Osteoblast (primary cell): ENCODE measurements around the gene WDSUB1. TPM values are rescaled to one million over a fixed set of nuclear protein-coding genes. Genes with fewer than 3 reads are reported as not detected.

Experiments used
- DNase-seq: peaks from one replicate; pipeline ENCODE4 v3.0.0; 2011; ENCODE audit warnings: low spot score, mixed read lengths; ENCODE audit not compliant: insufficient read length; ENCODE audit errors: missing footprints
- H2AFZ ChIP-seq: 2 replicates; pipeline ENCODE4 v1.6.0; 2011; ENCODE audit warnings: mild to moderate bottlenecking, low read length
- H3K27ac ChIP-seq: 2 replicates; pipeline ENCODE4 v1.5.1; 2011; ENCODE audit warnings: mild to moderate bottlenecking, low read depth, low read length, moderate library complexity
- H3K27me3 ChIP-seq: 2 replicates; pipeline ENCODE4 v1.6.0; 2012; ENCODE audit warnings: mild to moderate bottlenecking, control low read depth, inconsistent platforms, low read length, moderate library complexity; ENCODE audit not compliant: insufficient read depth
- H3K36me3 ChIP-seq: 2 replicates; pipeline ENCODE4 v1.5.1; 2011; ENCODE audit warnings: mild to moderate bottlenecking, low read length, control low read depth, moderate library complexity; ENCODE audit not compliant: insufficient read depth
- H3K4me1 ChIP-seq: 2 replicates; pipeline ENCODE4 v1.5.1; 2011; ENCODE audit warnings: mild to moderate bottlenecking, low read length, control low read depth, moderate library complexity; ENCODE audit not compliant: insufficient read depth
- H3K4me2 ChIP-seq: 2 replicates; pipeline ENCODE4 v1.6.0; 2011; ENCODE audit warnings: mild to moderate bottlenecking, low read length; ENCODE audit not compliant: insufficient read depth
- H3K4me3 ChIP-seq: fragments of 200-600 bp; sonication (generic); 3 replicates; pipeline ENCODE4 v1.5.1; 2012; ENCODE audit warnings: mild to moderate bottlenecking, low read length, inconsistent platforms; ENCODE audit not compliant: insufficient read depth
- H3K79me2 ChIP-seq: 2 replicates; pipeline ENCODE4 v1.6.0; 2012; ENCODE audit warnings: mild to moderate bottlenecking, low read length, control low read depth, inconsistent platforms; ENCODE audit not compliant: insufficient read depth
- H3K9me3 ChIP-seq: 2 replicates; pipeline ENCODE4 v1.5.1; 2011; ENCODE audit warnings: low read depth, low read length, control low read depth
- H4K20me1 ChIP-seq: 2 replicates; pipeline ENCODE4 v1.6.0; 2012; ENCODE audit warnings: mild to moderate bottlenecking, low read length, control low read depth; ENCODE audit not compliant: insufficient read depth
- CTCF ChIP-seq: IDR thresholded peaks from 2 replicates; pipeline ENCODE4 v1.5.1; 2011; ENCODE audit warnings: mild to moderate bottlenecking, low read depth, low read length, moderate library complexity; ENCODE audit errors: extremely low read depth
- total RNA-seq: library from RNA; depleted of rRNA; stranded (reverse); fragments of >200 nt; gene quantifications from 2 replicates; pipeline ENCODE4 v1.2.3, GENCODE V29; 2012

Gene WDSUB1
- total RNA-seq, 1 donor = 13.8 TPM

- Histone ChIP-seq H3K4me1 (peaks cover 4% of the 10 kb centered on the region), H3K36me3 (no peaks in the 10 kb centered on the region), H4K20me1 (no peaks in the 10 kb centered on the region), H3K9me3 (no peaks in the 10 kb centered on the region), H3K27ac (no peak overlapping the region), H2AFZ (no peak overlapping the region), H3K79me2 (peaks cover under 1% of the 10 kb centered on the region), H3K4me2 (no peak overlapping the region), H3K27me3 (no peaks in the 10 kb centered on the region), H3K4me3 (no peak overlapping the region)
- TF ChIP-seq CTCF = no peak
- no peak for DNase-seq
Observed at GRCh38 chr2:159267921-159268320, 18.6 kb downstream of the WDSUB1 start.

DNA sequence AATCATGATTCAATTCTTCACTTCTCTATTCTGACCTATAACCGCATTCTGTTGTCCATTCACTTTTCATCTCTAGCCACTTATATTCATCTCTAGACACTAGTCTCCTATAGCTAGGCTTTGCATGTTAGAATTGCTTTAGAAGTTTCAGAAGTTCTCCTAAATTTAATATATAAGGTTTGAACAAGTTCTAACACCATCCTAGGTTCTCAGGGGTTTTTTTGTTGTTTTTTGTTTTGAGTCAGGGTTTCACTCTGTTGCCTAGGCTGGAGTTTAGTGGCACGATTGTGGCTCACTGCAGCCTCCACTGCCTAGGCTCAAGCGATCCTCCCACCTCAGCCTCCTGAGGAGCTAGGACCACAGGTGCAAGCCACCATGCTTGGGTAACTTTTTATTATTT lies 19.9 kb downstream of the WDSUB1 start:
- H3K4me3 ChIP-seq = no peak overlapping the region
- H3K36me3 ChIP-seq = no peaks in the 10 kb centered on the region
- no peaks in the 10 kb centered on the region for H4K20me1 ChIP-seq
- TF ChIP-seq CTCF = no peak
- no peaks in the 10 kb centered on the region for H3K27me3 ChIP-seq
- H3K79me2 ChIP-seq = peaks cover 3% of the 10 kb centered on the region
- H3K9me3 ChIP-seq = no peaks in the 10 kb centered on the region
- no peak overlapping the region for H2AFZ ChIP-seq
- no peak overlapping the region for H3K4me2 ChIP-seq
- no peak for DNase-seq
- peaks cover 4% of the 10 kb centered on the region for H3K4me1 ChIP-seq
- no peak overlapping the region for H3K27ac ChIP-seq

DNA sequence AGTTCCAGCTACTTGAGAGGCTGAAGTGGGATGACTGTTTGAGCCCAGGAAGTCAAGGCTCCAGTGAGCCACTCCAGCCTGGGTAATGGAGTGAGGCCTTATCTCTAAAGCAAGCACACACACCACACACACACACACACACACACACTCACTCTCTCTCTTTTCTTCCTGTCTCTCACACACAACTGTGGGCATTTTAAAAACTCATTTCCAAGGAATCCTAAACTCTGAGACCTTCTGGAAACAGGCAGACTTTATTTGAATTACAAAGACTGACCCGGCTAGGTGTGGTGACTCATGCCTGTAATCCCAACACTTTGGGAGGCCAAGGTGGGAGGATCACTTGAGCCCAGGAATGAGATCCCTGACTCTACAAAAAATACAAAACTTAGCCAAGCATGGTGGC lies 21.3 kb downstream of the WDSUB1 start:
- TF ChIP-seq CTCF = no peak
- no peaks in the 10 kb centered on the region for H3K36me3 ChIP-seq
- no peaks in the 10 kb centered on the region for H3K27me3 ChIP-seq
- no peak for DNase-seq
- H2AFZ ChIP-seq = no peak overlapping the region
- H4K20me1 ChIP-seq = no peaks in the 10 kb centered on the region
- peaks cover 4% of the 10 kb centered on the region for H3K4me1 ChIP-seq
- H3K79me2 ChIP-seq = peaks cover 3% of the 10 kb centered on the region
- H3K4me2 ChIP-seq = no peak overlapping the region
- no peak overlapping the region for H3K27ac ChIP-seq
- no peaks in the 10 kb centered on the region for H3K9me3 ChIP-seq
- no peak overlapping the region for H3K4me3 ChIP-seq

DNA sequence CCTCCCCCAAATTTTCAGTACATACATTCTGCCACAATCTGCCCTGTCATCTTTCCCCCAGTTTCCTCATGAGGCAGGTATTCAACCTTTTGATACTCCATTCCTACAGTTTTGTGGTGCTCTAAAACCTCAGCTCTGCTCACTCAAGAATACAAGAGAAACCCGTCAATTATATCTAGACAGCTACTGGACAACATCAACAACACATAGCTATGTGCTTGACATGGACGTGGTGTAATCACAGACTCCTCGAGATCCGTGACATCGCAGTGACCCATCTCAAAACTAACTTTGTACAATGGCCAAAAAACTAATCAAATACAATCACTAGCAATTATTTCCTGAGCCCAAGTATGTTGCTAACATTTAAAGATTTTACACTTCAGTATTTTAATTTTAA lies 23.6 kb downstream of the WDSUB1 start:
- no peaks in the 10 kb centered on the region for H3K36me3 ChIP-seq
- H2AFZ ChIP-seq = no peak overlapping the region
- no peak for TF ChIP-seq CTCF
- H3K4me3 ChIP-seq = no peak overlapping the region
- peaks cover 3% of the 10 kb centered on the region for H3K79me2 ChIP-seq
- no peaks in the 10 kb centered on the region for H3K9me3 ChIP-seq
- no peaks in the 10 kb centered on the region for H3K27me3 ChIP-seq
- H3K4me1 ChIP-seq = peaks cover 4% of the 10 kb centered on the region
- no peak overlapping the region for H3K4me2 ChIP-seq
- H3K27ac ChIP-seq = no peak overlapping the region
- DNase-seq = no peak
- H4K20me1 ChIP-seq = no peaks in the 10 kb centered on the region
